ENCODE measurements around the gene SFRP2. TPM values are rescaled to one million over a fixed set of nuclear protein-coding genes. Genes with fewer than 3 reads are reported as not detected.

The SFRP2 gene
- not detected in 2 replicates for total RNA-seq

- Mint-ChIP-seq H3K4me1 (ENCODE audit: low read depth) (peaks cover 20% of the 10 kb centered on the region), H3K4me3 (peak within 1 kb of the TSS; percentile 42), H3K36me3 (ENCODE audit: low read depth) (no peaks in the 10 kb centered on the region), H3K27ac (peak within 1 kb of the TSS; percentile 20), H3K9me3 (no peaks in the 10 kb centered on the region), H3K27me3 (ENCODE audit: insufficient read depth) (peaks cover 88% of the 10 kb centered on the region)
- intact Hi-C loops (cut with micrococcal nuclease), result loop anchor here (5.0 to 10.0 kb wide), 2 partner anchors 156 to 851 kb away; partner anchors contain the start of gene FHDC1
- no peak for DNase-seq (ENCODE audit: low spot score)
Observed at GRCh38 chr4:153788413-153789276, at the start of gene SFRP2. Gene SFRP2, minus strand, starts transcription at chr4:153789083. Its CDS starts 248 bp downstream, at chr4:153788835.

- no peak for DNase-seq (ENCODE audit: low spot score)
- intact Hi-C loops (cut with micrococcal nuclease), result no loop called here
- Mint-ChIP-seq H3K27ac (no peak overlapping the region), H3K27me3 (ENCODE audit: insufficient read depth) (peaks cover 2% of the 10 kb centered on the region), H3K9me3 (no peaks in the 10 kb centered on the region), H3K36me3 (ENCODE audit: low read depth) (no peaks in the 10 kb centered on the region), H3K4me3 (no peak overlapping the region), H3K4me1 (ENCODE audit: low read depth) (no peaks in the 10 kb centered on the region)
Observed at GRCh38 chr4:153838564-153838963, 49.7 kb upstream of the SFRP2 start.

- intact Hi-C loops (cut with micrococcal nuclease), result no loop called here
- H3K36me3 Mint-ChIP-seq (ENCODE audit: low read depth), result no peaks in the 10 kb centered on the region
- no peak for DNase-seq (ENCODE audit: low spot score)
- H3K4me1 Mint-ChIP-seq (ENCODE audit: low read depth), result no peaks in the 10 kb centered on the region
- peaks cover 4% of the 10 kb centered on the region for H3K27me3 Mint-ChIP-seq (ENCODE audit: insufficient read depth)
- no peak overlapping the region for H3K27ac Mint-ChIP-seq
- H3K4me3 Mint-ChIP-seq, result no peak overlapping the region
- H3K9me3 Mint-ChIP-seq, result no peaks in the 10 kb centered on the region
Observed at GRCh38 chr4:153834901-153835300, 46.0 kb upstream of the SFRP2 start.

- Mint-ChIP-seq H3K9me3 (no peaks in the 10 kb centered on the region), H3K4me3 (no peak overlapping the region), H3K4me1 (ENCODE audit: low read depth) (no peaks in the 10 kb centered on the region), H3K27ac (no peak overlapping the region), H3K36me3 (ENCODE audit: low read depth) (no peaks in the 10 kb centered on the region), H3K27me3 (ENCODE audit: insufficient read depth) (peaks cover 4% of the 10 kb centered on the region)
- intact Hi-C loops (cut with micrococcal nuclease), result no loop called here
- DNase-seq (ENCODE audit: low spot score), result no peak
Observed at GRCh38 chr4:153832720-153833287, 43.9 kb upstream of the SFRP2 start.

- H3K36me3 Mint-ChIP-seq (ENCODE audit: low read depth), result no peaks in the 10 kb centered on the region
- H3K4me3 Mint-ChIP-seq, result no peak overlapping the region
- no peaks in the 10 kb centered on the region for H3K4me1 Mint-ChIP-seq (ENCODE audit: low read depth)
- no peaks in the 10 kb centered on the region for H3K9me3 Mint-ChIP-seq
- H3K27me3 Mint-ChIP-seq (ENCODE audit: insufficient read depth), result peaks cover 4% of the 10 kb centered on the region
- intact Hi-C loops (cut with micrococcal nuclease), result no loop called here
- DNase-seq (ENCODE audit: low spot score), result no peak
- H3K27ac Mint-ChIP-seq, result no peak overlapping the region
Observed at GRCh38 chr4:153832054-153832453, 43.2 kb upstream of the SFRP2 start.

- no peaks in the 10 kb centered on the region for H3K9me3 Mint-ChIP-seq
- H3K27me3 Mint-ChIP-seq (ENCODE audit: insufficient read depth), result peaks cover 4% of the 10 kb centered on the region
- H3K4me3 Mint-ChIP-seq, result no peak overlapping the region
- H3K27ac Mint-ChIP-seq, result no peak overlapping the region
- DNase-seq (ENCODE audit: low spot score), result no peak
- H3K4me1 Mint-ChIP-seq (ENCODE audit: low read depth), result no peaks in the 10 kb centered on the region
- H3K36me3 Mint-ChIP-seq (ENCODE audit: low read depth), result no peaks in the 10 kb centered on the region
- intact Hi-C loops (cut with micrococcal nuclease), result no loop called here
Observed at GRCh38 chr4:153831245-153831644, 42.4 kb upstream of the SFRP2 start.

- H3K36me3 Mint-ChIP-seq (ENCODE audit: low read depth), result no peaks in the 10 kb centered on the region
- intact Hi-C loops (cut with micrococcal nuclease), result no loop called here
- peaks cover 3% of the 10 kb centered on the region for H3K27me3 Mint-ChIP-seq (ENCODE audit: insufficient read depth)
Observed at GRCh38 chr4:153825691-153826090, 36.8 kb upstream of the SFRP2 start.

GRCh38 chr4:153825126-153825525 is 36.2 kb upstream of the SFRP2 start:
- no peak for DNase-seq (ENCODE audit: low spot score)
- Mint-ChIP-seq H3K9me3 (no peaks in the 10 kb centered on the region), H3K36me3 (ENCODE audit: low read depth) (no peaks in the 10 kb centered on the region), H3K4me3 (no peak overlapping the region), H3K4me1 (ENCODE audit: low read depth) (no peaks in the 10 kb centered on the region), H3K27ac (no peak overlapping the region), H3K27me3 (ENCODE audit: insufficient read depth) (peaks cover 3% of the 10 kb centered on the region)
- intact Hi-C loops (cut with micrococcal nuclease), result no loop called here

More at GRCh38 chr4:153825691-153826090, 36.8 kb upstream of the SFRP2 start:
- no peaks in the 10 kb centered on the region for H3K9me3 Mint-ChIP-seq
- no peaks in the 10 kb centered on the region for H3K4me1 Mint-ChIP-seq (ENCODE audit: low read depth)
- no peak overlapping the region for H3K27ac Mint-ChIP-seq
- no peak for DNase-seq (ENCODE audit: low spot score)
- no peak overlapping the region for H3K4me3 Mint-ChIP-seq

- no peaks in the 10 kb centered on the region for H3K36me3 Mint-ChIP-seq (ENCODE audit: low read depth)
- intact Hi-C loops (cut with micrococcal nuclease), result no loop called here
Observed at GRCh38 chr4:153824501-153824900, 35.6 kb upstream of the SFRP2 start.

GRCh38 chr4:153823483-153823882 is 34.6 kb upstream of the SFRP2 start:
- DNase-seq (ENCODE audit: low spot score), result no peak
- Mint-ChIP-seq H3K9me3 (no peaks in the 10 kb centered on the region), H3K4me3 (no peak overlapping the region), H3K36me3 (ENCODE audit: low read depth) (no peaks in the 10 kb centered on the region), H3K4me1 (ENCODE audit: low read depth) (no peaks in the 10 kb centered on the region), H3K27ac (no peak overlapping the region), H3K27me3 (ENCODE audit: insufficient read depth) (peaks cover 3% of the 10 kb centered on the region)
- intact Hi-C loops (cut with micrococcal nuclease), result no loop called here

More at GRCh38 chr4:153824501-153824900, 35.6 kb upstream of the SFRP2 start:
- Mint-ChIP-seq H3K4me1 (ENCODE audit: low read depth) (no peaks in the 10 kb centered on the region), H3K27me3 (ENCODE audit: insufficient read depth) (peaks cover 3% of the 10 kb centered on the region), H3K9me3 (no peaks in the 10 kb centered on the region), H3K4me3 (no peak overlapping the region), H3K27ac (no peak overlapping the region)
- DNase-seq (ENCODE audit: low spot score), result no peak

GRCh38 chr4:153822316-153822715 is 33.4 kb upstream of the SFRP2 start:
- DNase-seq (ENCODE audit: low spot score), result no peak
- H3K9me3 Mint-ChIP-seq, result no peaks in the 10 kb centered on the region
- H3K4me1 Mint-ChIP-seq (ENCODE audit: low read depth), result no peaks in the 10 kb centered on the region
- intact Hi-C loops (cut with micrococcal nuclease), result no loop called here
- no peak overlapping the region for H3K27ac Mint-ChIP-seq
- no peaks in the 10 kb centered on the region for H3K36me3 Mint-ChIP-seq (ENCODE audit: low read depth)
- H3K27me3 Mint-ChIP-seq (ENCODE audit: insufficient read depth), result peaks cover 9% of the 10 kb centered on the region
- H3K4me3 Mint-ChIP-seq, result no peak overlapping the region

- intact Hi-C loops (cut with micrococcal nuclease), result no loop called here
- no peak overlapping the region for H3K4me3 Mint-ChIP-seq
- no peaks in the 10 kb centered on the region for H3K9me3 Mint-ChIP-seq
- DNase-seq (ENCODE audit: low spot score), result no peak
- H3K36me3 Mint-ChIP-seq (ENCODE audit: low read depth), result no peaks in the 10 kb centered on the region
- no peaks in the 10 kb centered on the region for H3K4me1 Mint-ChIP-seq (ENCODE audit: low read depth)
- peaks cover 15% of the 10 kb centered on the region for H3K27me3 Mint-ChIP-seq (ENCODE audit: insufficient read depth)
- no peak overlapping the region for H3K27ac Mint-ChIP-seq
Observed at GRCh38 chr4:153817466-153817865, 28.6 kb upstream of the SFRP2 start.

- peaks cover 15% of the 10 kb centered on the region for H3K27me3 Mint-ChIP-seq (ENCODE audit: insufficient read depth)
Observed at GRCh38 chr4:153816542-153816941, 27.7 kb upstream of the SFRP2 start.

More at GRCh38 chr4:153816542-153816941, 27.7 kb upstream of the SFRP2 start:
- H3K9me3 Mint-ChIP-seq, result no peaks in the 10 kb centered on the region
- no peaks in the 10 kb centered on the region for H3K4me1 Mint-ChIP-seq (ENCODE audit: low read depth)
- intact Hi-C loops (cut with micrococcal nuclease), result no loop called here
- no peaks in the 10 kb centered on the region for H3K36me3 Mint-ChIP-seq (ENCODE audit: low read depth)
- DNase-seq (ENCODE audit: low spot score), result no peak
- no peak overlapping the region for H3K4me3 Mint-ChIP-seq
- H3K27ac Mint-ChIP-seq, result no peak overlapping the region
